ENCODE results near the gene NXPH1.
"Not testable (repeated sequence)": the region's sequence is repeated elsewhere in the genome, so short reads cannot be mapped to it uniquely, and the experiment has no call there.

Gene NXPH1

GRCh38 chr7:8669501-8669851, 236.1 kb downstream of the NXPH1 start:
- in situ Hi-C loops (cut with HindIII; ENCODE audit: low sequenced_read_pairs) = no loop called here

- in situ Hi-C loops (cut with HindIII; ENCODE audit: low sequenced_read_pairs) = no loop called here
Measured at GRCh38 chr7:8684426-8684825, 251.0 kb downstream of the NXPH1 start.

GRCh38 chr7:8699875-8700624, 266.6 kb downstream of the NXPH1 start:
- in situ Hi-C loops (cut with HindIII; ENCODE audit: low sequenced_read_pairs) = no loop called here

- in situ Hi-C loops (cut with HindIII; ENCODE audit: low sequenced_read_pairs) = no loop called here
Measured at GRCh38 chr7:8702807-8703206, 269.4 kb downstream of the NXPH1 start.

GRCh38 chr7:8710124-8710523, 276.7 kb downstream of the NXPH1 start:
- in situ Hi-C loops (cut with HindIII; ENCODE audit: low sequenced_read_pairs) = no loop called here

- in situ Hi-C loops (cut with HindIII; ENCODE audit: low sequenced_read_pairs) = no loop called here
Measured at GRCh38 chr7:8714791-8715190, 281.4 kb downstream of the NXPH1 start.

- in situ Hi-C loops (cut with HindIII; ENCODE audit: low sequenced_read_pairs) = no loop called here
Measured at GRCh38 chr7:8719102-8719501, 285.7 kb downstream of the NXPH1 start.

GRCh38 chr7:8724080-8724718, 290.8 kb downstream of the NXPH1 start:
- in situ Hi-C loops (cut with HindIII; ENCODE audit: low sequenced_read_pairs) = no loop called here

GRCh38 chr7:8731756-8732155, 298.3 kb downstream of the NXPH1 start:
- in situ Hi-C loops (cut with HindIII; ENCODE audit: low sequenced_read_pairs) = not testable (repeated sequence)

- in situ Hi-C loops (cut with HindIII; ENCODE audit: low sequenced_read_pairs) = no loop called here
Measured at GRCh38 chr7:8739837-8740236, 306.4 kb downstream of the NXPH1 start.

- in situ Hi-C loops (cut with HindIII; ENCODE audit: low sequenced_read_pairs) = no loop called here
Measured at GRCh38 chr7:8742837-8743236, 309.4 kb downstream of the NXPH1 start.

GRCh38 chr7:8747338-8747737, 313.9 kb downstream of the NXPH1 start:
- in situ Hi-C loops (cut with HindIII; ENCODE audit: low sequenced_read_pairs) = no loop called here

GRCh38 chr7:8751557-8752231, 318.3 kb downstream of the NXPH1 start:
- in situ Hi-C loops (cut with HindIII; ENCODE audit: low sequenced_read_pairs) = no loop called here

- in situ Hi-C loops (cut with HindIII; ENCODE audit: low sequenced_read_pairs) = no loop called here
Measured at GRCh38 chr7:8753355-8753754, 319.9 kb downstream of the NXPH1 start.

GRCh38 chr7:8761731-8762130, 328.3 kb downstream of the NXPH1 start:
- in situ Hi-C loops (cut with HindIII; ENCODE audit: low sequenced_read_pairs) = no loop called here

GRCh38 chr7:8762803-8763202, 329.4 kb downstream of the NXPH1 start:
- in situ Hi-C loops (cut with HindIII; ENCODE audit: low sequenced_read_pairs) = no loop called here

GRCh38 chr7:8765374-8765773, 332.0 kb downstream of the NXPH1 start:
- in situ Hi-C loops (cut with HindIII; ENCODE audit: low sequenced_read_pairs) = no loop called here

- in situ Hi-C loops (cut with HindIII; ENCODE audit: low sequenced_read_pairs) = no loop called here
Measured at GRCh38 chr7:8773518-8773917, 340.1 kb downstream of the NXPH1 start.

- in situ Hi-C loops (cut with HindIII; ENCODE audit: low sequenced_read_pairs) = no loop called here
Measured at GRCh38 chr7:8778459-8778858, 345.1 kb downstream of the NXPH1 start.

GRCh38 chr7:8781166-8781565, 347.8 kb downstream of the NXPH1 start:
- in situ Hi-C loops (cut with HindIII; ENCODE audit: low sequenced_read_pairs) = no loop called here

GRCh38 chr7:8783229-8783628, 349.8 kb downstream of the NXPH1 start:
- in situ Hi-C loops (cut with HindIII; ENCODE audit: low sequenced_read_pairs) = no loop called here

GRCh38 chr7:8785081-8785480, 351.7 kb downstream of the NXPH1 start:
- in situ Hi-C loops (cut with HindIII; ENCODE audit: low sequenced_read_pairs) = no loop called here
